Urinary bladder (tissue), 4 donors: ENCODE results near the gene SYS1. TPM values are rescaled to one million over a fixed set of nuclear protein-coding genes. Genes with fewer than 3 reads are reported as not detected.
"Not testable (repeated sequence)": the region's sequence is repeated elsewhere in the genome, so short reads cannot be mapped to it uniquely, and the experiment has no call there.

ENCODE experiments used
- DNase-seq: peaks from one replicate; pipeline ENCODE4 v3.0.0-alpha.2; 2015; ENCODE audit errors: extremely low spot score
- H3K27ac ChIP-seq: one replicate; pipeline ENCODE4 v1.5.1; 2013; ENCODE audit warnings: low read depth, mild to moderate bottlenecking, moderate library complexity
- H3K36me3 ChIP-seq: one replicate; pipeline ENCODE4 v1.6.1; 2013; ENCODE audit warnings: mild to moderate bottlenecking, moderate library complexity; ENCODE audit not compliant: insufficient read depth
- H3K4me1 ChIP-seq: one replicate; pipeline ENCODE4 v1.6.1; 2013; ENCODE audit warnings: mild to moderate bottlenecking, moderate library complexity; ENCODE audit not compliant: insufficient read depth
- H3K4me3 ChIP-seq: one replicate; pipeline ENCODE4 v1.5.1; 2013; ENCODE audit warnings: low read depth, low read length
- WGBS: extraction: QIAGEN DNeasy Blood & Tissue Kit; methylation state at CpG from one replicate; pipeline ENCODE4 v1.1.7; 2013; 5-methylcytosine and 5-hydroxymethylcytosine counted together
- polyA plus RNA-seq: library from polyadenylated mRNA; stranded (reverse); fragments of 200-250 nt; gene quantifications from one replicate; pipeline ENCODE4 v1.2.3, GENCODE V29; 2013
- total RNA-seq: library from RNA; depleted of rRNA; stranded (reverse); fragments of >200 nt; gene quantifications from one replicate; pipeline ENCODE4 v1.2.3, GENCODE V29; 2014
- donor health status: healthy with polysubstance abuse.
- donor health status: healthy.

The SYS1 gene
- total and polyA plus RNA-seq, 2 donors, result 19.5 to 39.4 TPM

DNA sequence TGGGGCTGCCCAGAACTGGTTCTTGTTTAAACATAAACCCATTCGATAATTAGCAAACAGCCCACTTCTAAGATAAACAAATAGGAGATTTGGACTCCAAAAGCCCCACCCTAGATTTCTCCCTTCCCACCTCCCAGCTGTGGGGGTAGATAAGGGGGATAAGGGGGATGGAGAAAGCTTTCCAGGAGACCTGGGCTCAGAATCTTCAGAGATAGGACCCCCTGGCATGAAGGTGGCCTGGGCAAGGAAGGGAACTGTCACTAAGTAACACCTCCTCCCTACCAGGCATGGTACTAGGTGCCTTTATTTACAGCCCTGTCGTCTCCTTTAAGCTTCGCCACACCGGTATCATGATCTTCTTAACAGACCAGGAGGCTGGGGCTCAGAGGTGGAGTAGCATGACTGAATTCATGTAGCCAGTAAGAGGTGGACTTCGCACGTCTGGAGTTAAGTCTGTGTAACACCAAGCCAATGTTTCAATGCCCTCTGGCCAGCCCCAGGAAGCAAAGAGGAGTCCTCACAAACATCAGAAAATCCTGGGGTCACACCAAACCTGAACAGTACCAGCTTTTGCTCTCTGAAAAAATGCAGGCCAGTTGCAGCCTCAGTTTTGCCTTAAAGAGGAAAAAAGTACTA is 19.3 kb upstream of the SYS1 start:
- no peak for DNase-seq
- Histone ChIP-seq H3K36me3 (no peaks in the 10 kb centered on the region), H3K27ac (peak overlapping the region; percentile 95), H3K4me1 (no peaks in the 10 kb centered on the region), H3K4me3 (no peak overlapping the region)
- 40% methylated on average over 6 of the region's 6 CpGs for WGBS

DNA sequence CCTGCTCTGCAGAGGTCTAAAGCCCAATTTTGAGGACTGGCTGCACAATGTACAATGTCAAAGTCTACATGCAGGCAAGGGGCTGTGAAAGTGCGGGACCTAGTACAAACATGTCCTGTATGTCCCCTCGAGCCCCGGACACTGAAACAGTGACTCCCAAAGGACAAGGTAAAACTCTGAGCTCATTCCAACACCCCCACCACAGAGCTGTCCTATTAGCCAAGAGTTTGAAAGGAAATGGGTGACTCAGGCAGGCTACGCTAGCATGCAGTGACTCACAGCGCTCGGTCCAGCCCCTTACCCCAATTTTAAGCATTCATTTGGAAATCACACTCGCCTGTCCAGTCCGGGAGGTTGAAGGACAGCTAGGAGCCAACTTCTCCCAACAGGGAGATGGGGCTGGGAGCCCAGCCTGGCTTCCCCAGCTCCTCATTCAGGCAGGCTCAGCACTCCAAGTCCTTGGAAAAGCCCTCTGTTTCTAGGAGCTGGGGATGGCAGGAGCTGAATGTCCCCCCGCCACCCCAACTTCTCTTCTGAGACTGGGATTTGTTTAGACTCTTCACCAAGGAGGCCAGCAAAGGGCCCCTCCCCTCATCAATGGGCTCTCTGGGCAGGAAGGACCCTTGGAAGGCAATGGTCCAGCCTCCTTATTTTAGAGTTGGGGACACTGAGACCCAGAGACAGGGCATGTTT is 18.6 kb upstream of the SYS1 start:
- Histone ChIP-seq H3K27ac (peak overlapping the region; percentile 95), H3K4me1 (no peaks in the 10 kb centered on the region), H3K4me3 (no peak overlapping the region), H3K36me3 (no peaks in the 10 kb centered on the region)
- 42% methylated on average over 9 of the region's 9 CpGs for WGBS
- DNase-seq, result no peak

DNA sequence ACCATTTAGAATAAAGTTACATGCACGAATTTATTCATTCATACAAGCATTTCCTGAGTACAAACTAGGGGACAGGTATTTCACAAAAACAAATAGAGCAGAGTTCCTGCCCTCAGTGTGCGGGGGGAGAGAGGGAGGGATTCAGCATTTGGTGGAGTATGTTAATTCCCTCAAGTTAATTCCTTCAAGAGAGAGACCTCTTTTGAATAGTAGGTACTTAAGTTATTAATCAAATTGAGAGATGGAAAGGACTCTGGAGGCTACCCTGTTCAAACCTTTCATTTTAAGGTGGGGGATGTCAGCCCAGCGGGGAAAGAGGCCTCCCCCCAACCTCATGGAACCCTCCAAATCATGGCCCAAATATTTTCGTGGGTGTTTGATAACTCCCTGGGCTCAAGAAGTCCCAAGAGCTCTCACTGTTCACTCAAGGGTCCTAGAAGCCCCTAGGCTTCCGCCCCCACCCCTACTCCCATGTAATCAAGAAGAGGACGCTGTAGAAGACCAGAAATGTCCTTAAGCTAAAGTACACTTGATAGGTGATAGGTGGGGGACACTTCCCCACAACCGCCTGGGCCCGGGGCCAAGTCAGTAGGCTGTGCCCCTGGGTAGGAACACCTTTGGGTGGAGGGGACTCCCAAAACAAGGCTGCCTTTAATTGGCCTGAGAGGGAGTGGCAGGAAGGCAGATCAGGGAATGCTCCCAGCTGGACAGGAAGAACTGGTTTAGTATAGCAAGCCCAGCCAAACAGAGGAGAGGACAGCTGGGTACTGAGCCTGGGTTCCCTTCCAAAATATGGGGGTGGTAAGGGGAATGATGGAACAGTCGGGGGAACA is 17.6 kb upstream of the SYS1 start:
- peak overlapping the region; percentile 91 for H3K27ac ChIP-seq
- DNase-seq, result no peak
- no peaks in the 10 kb centered on the region for H3K4me1 ChIP-seq
- WGBS, result 69% methylated on average over 9 of the region's 9 CpGs
- H3K4me3 ChIP-seq, result no peak overlapping the region
- no peaks in the 10 kb centered on the region for H3K36me3 ChIP-seq

DNA sequence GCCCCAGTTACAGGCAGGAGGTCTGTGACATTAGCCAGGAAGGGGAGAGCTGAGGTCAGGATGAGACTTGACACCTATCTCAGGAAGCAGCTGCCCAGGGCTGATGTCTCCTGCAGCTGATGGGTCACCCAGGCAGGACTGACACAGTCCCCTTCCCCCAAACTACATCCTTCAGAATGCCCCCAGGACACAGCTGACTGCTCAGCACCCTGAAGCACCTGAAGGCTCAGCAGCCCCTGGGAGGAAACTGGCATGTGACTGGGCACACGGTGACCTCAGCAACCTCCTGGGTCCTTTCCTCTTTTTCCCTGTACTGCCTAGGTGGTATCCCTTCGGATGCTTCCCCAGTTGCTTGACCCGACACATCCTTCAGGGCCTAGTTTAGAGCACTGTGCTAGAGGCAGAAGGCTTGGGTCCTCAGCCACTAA is 16.7 kb upstream of the SYS1 start:
- peak overlapping the region; percentile 22 for H3K4me3 ChIP-seq
- H3K36me3 ChIP-seq, result no peaks in the 10 kb centered on the region
- no peaks in the 10 kb centered on the region for H3K4me1 ChIP-seq
- peak overlapping the region; percentile 49 for H3K27ac ChIP-seq
- WGBS, result 66% methylated on average over 3 of the region's 3 CpGs
- no peak for DNase-seq

DNA sequence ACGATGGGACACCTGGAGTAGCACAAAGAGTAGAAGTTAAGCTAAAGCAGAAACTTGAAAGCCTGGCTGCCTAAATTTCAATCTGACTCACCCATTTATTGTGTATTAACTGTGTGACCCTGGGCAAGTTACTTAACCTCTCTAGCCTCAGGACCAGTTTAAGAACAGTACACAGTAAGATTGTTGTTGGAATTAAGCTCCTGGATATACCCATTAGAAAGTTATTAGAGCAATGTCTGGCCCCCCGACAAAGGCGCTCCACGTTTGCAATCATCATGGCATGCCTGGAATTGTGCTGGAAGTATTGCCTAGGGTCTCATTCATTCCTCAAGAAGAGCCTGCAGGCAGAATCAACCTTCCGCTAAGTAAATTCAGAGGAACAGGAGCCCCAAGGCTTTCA is 16.1 kb upstream of the SYS1 start:
- peak overlapping the region; percentile 66 for H3K4me3 ChIP-seq
- H3K36me3 ChIP-seq, result no peaks in the 10 kb centered on the region
- H3K27ac ChIP-seq, result peak overlapping the region; percentile 43
- no peaks in the 10 kb centered on the region for H3K4me1 ChIP-seq
- 52% methylated on average over 5 of the region's 5 CpGs for WGBS
- no peak for DNase-seq

DNA sequence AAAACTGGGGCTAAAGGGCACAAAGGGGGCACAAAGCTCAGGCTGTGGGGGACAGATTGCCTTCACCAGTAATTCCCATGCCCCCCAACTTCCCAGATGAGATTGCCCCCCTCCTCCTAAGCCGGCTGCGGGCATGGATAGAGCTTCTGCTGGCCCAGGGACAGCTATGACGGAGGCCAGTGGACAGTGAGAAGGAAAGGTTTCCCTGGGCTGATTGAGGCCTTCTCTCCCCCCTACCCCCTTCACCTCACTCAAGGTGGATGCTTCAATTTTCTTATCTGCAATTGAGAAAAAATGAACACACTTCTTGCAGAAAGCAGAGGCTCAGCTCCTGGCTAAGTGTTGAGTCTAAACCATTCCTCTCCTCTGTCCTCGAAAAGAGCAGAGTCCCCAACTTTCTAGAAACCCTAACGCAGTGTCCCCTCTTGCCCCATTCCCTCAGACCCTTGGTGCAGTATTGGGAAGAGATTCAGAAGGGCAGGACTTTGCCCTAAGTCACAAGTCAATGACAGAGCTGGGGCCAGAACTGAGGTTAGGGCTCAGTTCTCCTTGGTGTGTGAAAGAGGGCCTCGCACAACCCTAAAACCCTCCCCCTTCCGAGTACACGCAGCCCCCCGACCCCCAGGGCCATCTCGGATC is 15.5 kb upstream of the SYS1 start:
- DNase-seq, result no peak
- Histone ChIP-seq H3K4me3 (peak overlapping the region; percentile 66), H3K27ac (peak overlapping the region; percentile 87), H3K36me3 (no peaks in the 10 kb centered on the region), H3K4me1 (no peaks in the 10 kb centered on the region)
- WGBS, result 17% methylated on average over 10 of the region's 10 CpGs

DNA sequence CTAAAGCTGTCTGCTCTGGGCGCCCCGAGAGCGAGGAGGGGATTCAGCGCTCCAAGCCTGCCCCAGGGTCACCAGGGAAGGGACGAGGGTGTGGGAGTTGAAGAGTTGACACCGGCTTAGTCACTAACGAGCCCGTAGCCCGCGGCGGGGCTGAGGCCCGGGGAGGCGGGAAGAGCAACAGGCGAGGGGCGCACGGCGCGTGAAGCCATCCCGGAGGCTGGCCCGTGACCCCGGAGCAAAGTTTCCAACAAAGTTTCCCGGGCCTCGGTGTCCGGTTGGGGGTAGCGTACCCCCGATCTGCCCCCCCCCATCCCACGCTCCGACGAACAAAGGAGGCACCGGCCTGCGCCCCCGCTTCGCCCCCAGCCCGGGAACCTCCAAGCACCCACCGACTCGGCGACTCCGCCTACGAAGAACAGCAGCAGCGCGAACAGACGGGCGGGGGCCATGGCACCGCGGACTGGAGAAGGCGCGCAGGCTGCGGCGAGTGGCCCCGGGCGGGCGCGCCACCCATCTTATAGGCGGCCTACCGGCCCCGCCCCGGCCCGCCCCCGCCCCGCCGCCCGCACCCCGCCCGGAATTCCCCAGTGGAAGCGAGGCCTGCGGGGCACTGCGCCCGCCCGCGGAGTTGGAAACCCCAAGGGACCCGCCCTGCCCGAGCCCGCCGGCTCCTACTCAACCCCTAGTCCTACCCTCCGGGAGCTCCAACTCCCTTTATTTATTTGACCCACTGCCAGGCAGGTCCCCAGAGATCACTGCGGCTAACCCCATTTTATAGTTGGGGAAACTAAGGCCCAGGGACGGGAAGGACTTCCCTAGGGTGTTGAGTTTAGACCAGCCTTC is 14.8 kb upstream of the SYS1 start, which contains the start of gene SDC4:
TSS of gene SDC4 (minus strand) at position 489 of the 843 bp plus-strand sequence. CDS start at position 449, 40 bp downstream.
- no peaks in the 10 kb centered on the region for H3K36me3 ChIP-seq
- no peak for DNase-seq
- H3K27ac ChIP-seq, result peak within 1 kb of the TSS; percentile 87
- no peaks in the 10 kb centered on the region for H3K4me1 ChIP-seq
- peak within 1 kb of the TSS; percentile 66 for H3K4me3 ChIP-seq
- WGBS, result 1% methylated on average over 77 of the region's 77 CpGs

DNA sequence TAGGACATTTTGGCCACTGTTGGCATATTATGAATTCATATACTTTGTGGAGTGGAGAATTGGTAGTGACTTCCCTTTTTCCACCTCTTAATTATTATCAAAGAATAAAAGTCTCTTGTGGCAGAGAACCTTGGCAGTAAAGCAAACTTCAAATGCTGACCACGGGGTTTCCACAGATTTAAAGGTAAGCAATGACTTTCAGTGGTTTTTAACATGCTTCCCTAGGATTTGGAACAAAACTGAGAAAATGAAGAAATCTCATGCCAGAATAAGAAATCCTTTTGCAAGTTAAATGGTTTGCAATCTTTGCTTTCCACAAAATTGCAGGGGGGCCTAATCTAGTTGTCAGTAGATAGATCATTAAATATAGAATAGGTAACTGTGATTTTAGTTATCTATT is 12.7 kb upstream of the SYS1 start:
- Histone ChIP-seq H3K27ac (no peak overlapping the region), H3K4me3 (no peak overlapping the region), H3K4me1 (no peaks in the 10 kb centered on the region), H3K36me3 (no peaks in the 10 kb centered on the region)
- WGBS, result 53% methylated on average over 1 of the region's 1 CpG
- no peak for DNase-seq

DNA sequence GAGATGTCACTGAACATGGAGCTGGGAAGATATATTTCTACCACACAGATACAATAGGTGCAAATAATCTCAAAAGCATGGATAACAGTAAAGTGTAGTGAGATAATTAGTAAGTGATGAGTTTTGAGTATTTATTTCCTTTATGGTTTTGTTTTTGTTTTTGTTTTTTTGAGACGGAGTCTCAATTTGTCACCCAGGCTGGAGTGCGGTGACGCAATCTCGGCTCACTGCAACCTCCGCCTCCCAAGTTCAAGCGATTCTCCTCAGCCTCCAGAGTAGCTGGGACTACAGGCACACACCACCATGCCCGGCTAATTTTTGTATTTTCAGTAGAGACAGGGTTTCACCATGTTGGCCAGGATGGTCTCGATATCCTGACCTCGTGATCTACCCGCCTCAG is 12.2 kb upstream of the SYS1 start:
- DNase-seq, H3K4me3 ChIP-seq, H3K4me1 ChIP-seq, H3K27ac ChIP-seq, H3K36me3 ChIP-seq: not testable (repeated sequence)
- WGBS, result 96% methylated on average over 10 of the region's 10 CpGs

DNA sequence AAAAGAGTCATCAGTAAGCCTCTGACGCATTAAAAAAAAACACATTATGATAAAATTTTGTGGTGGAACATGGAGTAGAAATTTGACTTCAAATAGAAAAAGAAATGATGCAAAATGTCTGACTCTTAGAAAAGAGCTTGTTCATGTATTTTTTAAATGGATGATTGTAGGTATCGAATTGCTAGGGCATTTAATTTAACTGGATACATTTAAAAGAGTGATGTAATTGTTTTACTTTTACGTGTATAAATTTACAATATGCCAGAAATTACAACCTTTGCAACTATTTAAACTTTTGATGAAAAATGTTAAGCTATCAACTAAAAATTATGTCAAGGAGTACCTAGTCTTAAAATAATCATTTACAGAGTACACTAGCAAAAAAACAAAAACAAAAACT is 10.2 kb upstream of the SYS1 start:
- H3K4me1 ChIP-seq, result no peaks in the 10 kb centered on the region
- no peak overlapping the region for H3K4me3 ChIP-seq
- H3K27ac ChIP-seq, result no peak overlapping the region
- no peaks in the 10 kb centered on the region for H3K36me3 ChIP-seq
- 79% methylated on average over 3 of the region's 3 CpGs for WGBS
- no peak for DNase-seq

DNA sequence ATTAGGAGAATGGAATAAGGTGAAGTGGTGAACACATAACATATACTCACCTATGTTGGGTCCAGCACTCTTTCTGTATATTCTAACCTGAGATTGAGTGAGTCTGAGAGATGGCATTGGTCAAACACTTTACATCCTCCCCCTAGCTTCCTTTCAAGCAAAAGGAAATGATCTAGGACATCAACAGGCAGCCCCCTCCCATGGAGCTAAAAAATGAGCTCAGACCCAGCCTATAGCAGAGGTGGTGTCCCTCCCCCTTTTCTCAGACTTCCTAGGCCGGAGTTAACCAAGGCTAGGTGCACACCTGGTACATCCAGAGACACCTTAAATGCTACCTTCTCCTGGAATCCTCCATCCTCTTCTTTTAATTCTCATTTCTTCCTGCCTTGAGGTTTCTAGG is 9.2 kb upstream of the SYS1 start:
- no peak overlapping the region for H3K4me3 ChIP-seq
- H3K4me1 ChIP-seq, result peaks cover under 1% of the 10 kb centered on the region
- no peak for DNase-seq
- no peaks in the 10 kb centered on the region for H3K36me3 ChIP-seq
- 91% methylated on average over 1 of the region's 1 CpG for WGBS
- no peak overlapping the region for H3K27ac ChIP-seq

DNA sequence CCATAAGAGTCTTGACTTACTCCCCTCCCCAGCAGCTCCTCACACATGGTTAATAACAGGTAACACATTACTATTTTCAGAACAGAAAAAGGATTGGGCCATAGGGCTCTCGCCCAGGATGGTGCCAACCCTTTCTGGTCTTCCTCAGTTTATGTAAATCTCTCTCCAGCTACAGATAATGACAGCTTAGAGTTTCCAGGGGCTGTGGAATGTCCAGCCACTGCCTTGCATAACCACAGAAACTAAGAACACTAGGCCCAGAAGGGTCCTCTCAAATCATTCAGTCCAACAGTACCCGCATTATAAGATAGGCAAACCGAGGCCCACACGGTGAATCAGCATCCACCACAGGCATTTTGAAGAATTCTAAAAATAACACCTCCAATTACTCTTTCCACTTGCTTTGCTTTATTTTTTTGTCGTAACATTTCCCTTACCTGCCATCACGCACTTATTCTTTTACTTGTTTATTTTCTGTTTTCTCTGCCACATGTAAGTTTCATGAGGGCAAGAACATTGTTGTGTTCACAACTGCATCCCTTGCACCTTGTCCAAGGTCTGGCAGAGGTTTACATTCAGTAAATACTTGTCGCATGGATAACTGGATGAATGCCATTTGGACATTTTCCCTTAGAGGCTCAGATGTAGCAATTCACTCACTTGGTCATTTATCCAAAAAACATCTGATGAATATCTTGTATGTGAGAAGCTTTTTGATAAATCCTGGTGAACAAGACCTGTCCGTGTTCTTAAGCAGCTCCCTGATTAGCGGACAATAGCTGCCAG is 8.3 kb upstream of the SYS1 start:
- peaks cover 1% of the 10 kb centered on the region for H3K4me1 ChIP-seq

More for the DNA sequence above, 8.3 kb upstream of the SYS1 start:
- DNase-seq, result no peak
- Histone ChIP-seq H3K27ac (peak overlapping the region; percentile 16), H3K36me3 (no peaks in the 10 kb centered on the region), H3K4me3 (no peak overlapping the region)
- 57% methylated on average over 9 of the region's 9 CpGs for WGBS
